SU-DHL-6 (cell line): ENCODE measurements around the gene HAPSTR1.

Experiments used
- EZH2phosphoT487 ChIP-seq: fragments of 200-600 bp; sonication (generic), shearing (Covaris generic); conservative IDR thresholded peaks from 2 replicates; pipeline ENCODE4 v1.6.1; 2018; ENCODE audit warnings: mild to moderate bottlenecking, antibody characterized with exemption, low read length, moderate library complexity, mixed read lengths
- TF ChIP-seq, protein P1 (sequence below): fragments of 200-600 bp; sonication (generic); IDR thresholded peaks from one replicate; pipeline ENCODE4 v1.5.1; 2017; ENCODE audit warnings: antibody characterized with exemption, mild to moderate bottlenecking, low read length, moderate library complexity; ENCODE audit not compliant: insufficient read depth, poor library complexity, severe bottlenecking

DNA sequence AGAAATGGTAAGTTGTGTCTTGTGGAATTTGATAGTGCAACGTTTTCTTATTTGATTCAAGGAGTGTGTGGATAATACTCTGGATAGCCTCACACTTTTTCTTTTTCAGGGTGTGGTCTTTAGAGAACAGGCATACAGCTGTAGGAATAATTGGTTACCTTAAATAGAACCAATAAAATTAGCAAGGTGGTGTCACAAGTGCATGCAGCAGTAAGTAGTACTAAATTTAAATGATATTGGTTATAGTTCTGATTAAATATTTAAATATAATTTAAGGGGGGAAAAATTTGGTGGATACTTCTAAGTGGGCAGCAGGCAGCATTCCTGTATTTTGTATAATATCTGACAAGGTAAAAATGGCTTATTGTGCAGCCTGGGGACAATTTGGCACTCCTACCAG lies 3.7 kb downstream of the HAPSTR1 start:
- TF ChIP-seq, protein P1, sequence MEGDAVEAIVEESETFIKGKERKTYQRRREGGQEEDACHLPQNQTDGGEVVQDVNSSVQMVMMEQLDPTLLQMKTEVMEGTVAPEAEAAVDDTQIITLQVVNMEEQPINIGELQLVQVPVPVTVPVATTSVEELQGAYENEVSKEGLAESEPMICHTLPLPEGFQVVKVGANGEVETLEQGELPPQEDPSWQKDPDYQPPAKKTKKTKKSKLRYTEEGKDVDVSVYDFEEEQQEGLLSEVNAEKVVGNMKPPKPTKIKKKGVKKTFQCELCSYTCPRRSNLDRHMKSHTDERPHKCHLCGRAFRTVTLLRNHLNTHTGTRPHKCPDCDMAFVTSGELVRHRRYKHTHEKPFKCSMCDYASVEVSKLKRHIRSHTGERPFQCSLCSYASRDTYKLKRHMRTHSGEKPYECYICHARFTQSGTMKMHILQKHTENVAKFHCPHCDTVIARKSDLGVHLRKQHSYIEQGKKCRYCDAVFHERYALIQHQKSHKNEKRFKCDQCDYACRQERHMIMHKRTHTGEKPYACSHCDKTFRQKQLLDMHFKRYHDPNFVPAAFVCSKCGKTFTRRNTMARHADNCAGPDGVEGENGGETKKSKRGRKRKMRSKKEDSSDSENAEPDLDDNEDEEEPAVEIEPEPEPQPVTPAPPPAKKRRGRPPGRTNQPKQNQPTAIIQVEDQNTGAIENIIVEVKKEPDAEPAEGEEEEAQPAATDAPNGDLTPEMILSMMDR: no peak
- TF ChIP-seq EZH2phosphoT487: no peak
